GM23338 (cell line): ENCODE results near the gene CYP1B1. TPM values are rescaled to one million over a fixed set of nuclear protein-coding genes. Genes with fewer than 3 reads are reported as not detected.

Experiments used
- ATAC-seq: fragments of 200-7000 bp; cut with Tn5 transposase; 3 replicates; pipeline ENCODE4 v1.9.1; 2020
- DNase-seq: peaks from one replicate; pipeline ENCODE4 v3.0.0-alpha.2; 2015; ENCODE audit warnings: low spot score
- H2AFZ ChIP-seq: fragments of 200-600 bp; sonication (generic); 2 replicates; pipeline ENCODE4 v1.8.0; 2016; ENCODE audit warnings: antibody characterized with exemption, mild to moderate bottlenecking, moderate library complexity
- H3F3A ChIP-seq: fragments of 200-600 bp; sonication (generic); replicated peaks from 2 replicates; pipeline ENCODE4 v1.8.0; 2017; ENCODE audit warnings: antibody characterized with exemption, mixed run types, low read depth
- H3K27ac ChIP-seq: fragments of 200-600 bp; sonication (generic); 2 replicates; pipeline ENCODE4 v1.6.1; 2016; ENCODE audit warnings: low read depth
- H3K27me3 ChIP-seq: fragments of 200-600 bp; sonication (generic); 2 replicates; pipeline ENCODE4 v1.8.0; 2016; ENCODE audit warnings: mild to moderate bottlenecking, mixed run types, moderate library complexity; ENCODE audit not compliant: insufficient read depth
- H3K36me3 ChIP-seq: fragments of 200-600 bp; sonication (generic); 2 replicates; pipeline ENCODE4 v1.8.0; 2016; ENCODE audit warnings: mild to moderate bottlenecking; ENCODE audit not compliant: insufficient read depth
- H3K4me1 ChIP-seq: fragments of 200-600 bp; sonication (generic); 2 replicates; pipeline ENCODE4 v1.8.0; 2016; ENCODE audit warnings: mild to moderate bottlenecking, moderate library complexity; ENCODE audit not compliant: insufficient read depth
- H3K4me2 ChIP-seq: fragments of 200-600 bp; sonication (generic); 2 replicates; pipeline ENCODE4 v1.7.1; 2017; ENCODE audit warnings: mixed run types
- H3K4me3 ChIP-seq: fragments of 200-600 bp; sonication (generic); 2 replicates; pipeline ENCODE4 v1.6.1; 2016; ENCODE audit warnings: mixed run types
- H3K79me2 ChIP-seq: fragments of 200-600 bp; sonication (generic); replicated peaks from 2 replicates; pipeline ENCODE4 v1.8.0; 2017; ENCODE audit warnings: mild to moderate bottlenecking; ENCODE audit not compliant: insufficient read depth
- H3K9me2 ChIP-seq: fragments of 200-600 bp; sonication (generic); 2 replicates; pipeline ENCODE4 v1.8.0; 2017; ENCODE audit not compliant: insufficient read depth
- H4K20me1 ChIP-seq: fragments of 200-600 bp; sonication (generic); replicated peaks from 2 replicates; pipeline ENCODE4 v1.8.0; 2017; ENCODE audit warnings: mild to moderate bottlenecking; ENCODE audit not compliant: insufficient read depth
- H3K27ac Mint-ChIP-seq: 2 replicates; pipeline ENCODE4 v1.8.0; 2020; ENCODE audit warnings: inconsistent platforms, mild to moderate bottlenecking, moderate library complexity, mixed read lengths
- H3K27me3 Mint-ChIP-seq: 3 replicates; pipeline ENCODE4 v1.8.0; 2022; ENCODE audit warnings: low read depth, mild to moderate bottlenecking, moderate library complexity, mixed read lengths, inconsistent platforms; ENCODE audit not compliant: insufficient read depth, poor library complexity
- H3K36me3 Mint-ChIP-seq: 3 replicates; pipeline ENCODE4 v1.8.0; 2021; ENCODE audit warnings: low read depth, mild to moderate bottlenecking, inconsistent platforms, moderate library complexity, mixed read lengths
- H3K4me1 Mint-ChIP-seq: 3 replicates; pipeline ENCODE4 v1.8.0; 2020; ENCODE audit warnings: mild to moderate bottlenecking, inconsistent platforms, mixed read lengths
- H3K4me3 Mint-ChIP-seq: 3 replicates; pipeline ENCODE4 v1.8.0; 2021; ENCODE audit warnings: moderate library complexity, mild to moderate bottlenecking, inconsistent platforms, mixed read lengths
- H3K9me3 Mint-ChIP-seq: 3 replicates; pipeline ENCODE4 v1.8.0; 2020; ENCODE audit warnings: moderate library complexity, mild to moderate bottlenecking, inconsistent platforms, mixed read lengths
- EZH2 ChIP-seq: fragments of 200-600 bp; sonication (generic); IDR thresholded peaks from one replicate; pipeline ENCODE4 v1.8.0; 2017; ENCODE audit warnings: antibody characterized with exemption, mild to moderate bottlenecking, low read depth; ENCODE audit not compliant: unreplicated experiment
- REST ChIP-seq: IDR thresholded peaks from one replicate; pipeline ENCODE4 v1.6.1; 2018; ENCODE audit warnings: antibody characterized with exemption; ENCODE audit not compliant: unreplicated experiment
- ZNF462 ChIP-seq: fragments of 250-450 bp; sonication (Bioruptor Pico); IDR thresholded peaks from 2 replicates; pipeline ENCODE4 v1.5.0; 2020; ENCODE audit warnings: mild to moderate bottlenecking, moderate library complexity
- polyA plus RNA-seq: library from polyadenylated mRNA; unstranded; fragments of >200 nt; fragmentation: Nextera tagmentation; extraction: Ambion mirVana; gene quantifications from 2 replicates; pipeline ENCODE4 v1.2.1, GENCODE V29; 2016
- total RNA-seq: library from RNA; depleted of rRNA; stranded (reverse); fragments of >200 nt; shearing (Covaris generic); gene quantifications from 2 replicates; pipeline ENCODE4 v1.2.3, GENCODE V29; 2014

Gene CYP1B1
- total and polyA plus RNA-seq, 2 experiments from 2014 or later: 3.3 to 6.2 TPM

GRCh38 chr2:38035968-38036367 lies 40.0 kb downstream of the CYP1B1 start (continued):
- TF ChIP-seq REST (no peak), ZNF462 (no peak), EZH2 (no peak)

GRCh38 chr2:38033646-38034045 lies 42.3 kb downstream of the CYP1B1 start:
- Histone ChIP-seq H3K27ac (no peak overlapping the region), H3K27me3 (peaks cover 16% of the 10 kb centered on the region), H3K4me1 (peaks cover 12% of the 10 kb centered on the region; the same call in 1 of the 2 replicates), H3K9me2 (no peaks in the 10 kb centered on the region), H3K36me3 (no peaks in the 10 kb centered on the region), H3F3A (peaks cover 8% of the 10 kb centered on the region; the same call in 1 of the 2 replicates), H4K20me1 (no peaks in the 10 kb centered on the region), H2AFZ (no peak overlapping the region), H3K4me3 (no peak overlapping the region), H3K4me2 (no peak overlapping the region), H3K79me2 (no peaks in the 10 kb centered on the region)
- Mint-ChIP-seq H3K4me3 (no peak overlapping the region), H3K27ac (no peak overlapping the region), H3K4me1 (peaks cover 9% of the 10 kb centered on the region; the same call in 2 of the 3 replicates), H3K36me3 (no peaks in the 10 kb centered on the region), H3K27me3 (peaks cover 11% of the 10 kb centered on the region), H3K9me3 (no peaks in the 10 kb centered on the region)
- DNase-seq (no peak), ATAC-seq (no peak)
- TF ChIP-seq ZNF462: no peak
